Stimulated activated CD4-positive, alpha-beta T cell treated with anti-CD3 and anti-CD28 coated beads, Interleukin-4, amount 100 ng/mL, for 24 hours (primary cell): ENCODE measurements around the gene CNTN2.
A peak's percentile ranks its signal among the peaks of the same experiment; 100 is the strongest.

Source experiments
- DNase-seq: peaks from one replicate; pipeline ENCODE4 v3.0.0-alpha.2; 2020

CNTN2 gene

DNA sequence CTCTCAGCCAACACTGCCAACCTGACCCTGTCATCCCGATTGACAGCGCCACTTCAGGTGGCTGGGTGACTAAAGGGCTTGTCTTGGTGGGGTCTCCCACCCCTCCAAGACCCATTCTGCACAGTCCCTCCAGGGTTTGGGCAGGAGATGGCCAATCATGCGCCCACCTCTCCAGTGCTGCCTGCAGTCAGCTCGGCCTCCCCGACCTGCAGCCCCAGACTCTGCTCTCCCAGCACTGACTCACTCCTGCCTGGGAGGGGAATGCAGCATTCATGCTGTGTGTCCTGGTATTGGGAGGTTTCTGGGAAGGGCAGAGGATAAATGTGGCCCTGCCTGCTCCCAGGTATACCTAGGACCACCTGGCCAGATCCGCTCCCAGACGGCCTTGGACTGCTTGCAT lies 31.5 kb downstream of the CNTN2 start:
- no peak for DNase-seq

DNA sequence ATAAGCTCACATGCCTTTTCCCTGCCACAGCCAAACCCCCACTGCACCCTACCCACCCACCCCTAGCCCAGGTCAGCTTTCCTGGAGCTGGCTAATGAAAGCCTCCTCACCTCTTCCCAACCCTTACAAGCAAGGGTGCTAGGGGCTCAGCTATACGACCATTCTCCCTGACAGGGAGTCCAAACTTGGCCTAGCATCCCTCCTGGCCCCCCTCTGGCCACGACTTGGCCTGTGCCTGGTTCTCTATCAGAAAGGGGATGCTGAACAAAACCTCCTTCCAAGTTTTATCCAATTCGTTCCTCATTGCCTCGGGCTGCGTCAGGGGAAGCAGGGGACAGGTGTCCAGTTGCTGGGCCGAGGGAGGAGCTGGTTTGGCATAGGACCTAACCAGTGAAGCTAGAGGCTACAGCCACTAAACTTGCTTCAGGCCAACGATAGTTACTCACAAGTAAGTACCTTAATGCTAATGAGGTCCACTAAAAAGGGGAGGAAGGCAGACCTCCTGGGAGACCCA lies 32.7 kb downstream of the CNTN2 start:
- no peak for DNase-seq

GRCh38 chr1:205076245-205076761 lies 33.3 kb downstream of the CNTN2 start:
- no peak for DNase-seq

GRCh38 chr1:205077158-205077933 lies 34.3 kb downstream of the CNTN2 start:
- no peak for DNase-seq

DNA sequence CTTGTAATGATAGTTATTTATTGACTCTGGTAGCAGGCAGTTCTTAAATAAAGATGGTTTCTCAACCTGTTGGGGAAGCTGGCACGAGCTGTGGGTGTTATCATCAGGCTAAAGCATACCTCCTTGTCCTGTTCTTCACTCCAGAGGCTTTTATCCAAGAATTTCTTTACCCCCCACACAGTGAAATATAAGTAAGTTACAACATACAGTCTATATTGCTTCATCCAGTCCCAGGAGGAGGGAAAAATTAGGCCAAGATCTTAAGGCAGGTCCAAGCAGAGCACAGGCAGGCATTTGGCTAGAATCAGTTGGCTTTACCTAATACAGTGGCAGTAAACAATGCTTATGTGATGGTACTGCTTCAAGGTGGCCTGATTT lies 34.9 kb downstream of the CNTN2 start:
- DNase-seq = no peak

- DNase-seq = no peak
Measured at GRCh38 chr1:205082431-205082830, 39.4 kb downstream of the CNTN2 start.

GRCh38 chr1:205084360-205084759 lies 41.3 kb downstream of the CNTN2 start, which contains the start of gene TMEM81:
TMEM81 (minus strand) TSS chr1:205084460; CDS start chr1:205084320, 140 bp downstream.
- DNase-seq = no peak

DNA sequence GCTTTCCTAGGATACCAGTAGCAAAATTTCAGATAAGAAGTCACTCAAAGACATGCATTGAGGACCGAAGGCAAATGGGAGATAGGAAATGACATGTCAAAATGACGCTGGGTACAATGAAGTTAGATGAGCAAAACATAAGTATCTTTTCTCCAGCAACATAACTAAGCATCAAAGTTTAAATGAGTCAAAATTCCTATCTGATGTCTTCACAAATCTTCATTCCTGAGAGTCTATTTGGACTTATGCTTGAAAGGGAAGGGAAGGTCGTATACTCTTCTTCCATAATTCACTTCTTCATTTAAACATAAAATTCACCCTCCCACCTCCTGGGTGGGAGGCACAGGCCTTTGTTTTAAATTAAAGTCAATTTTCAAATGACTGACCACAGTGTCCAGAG lies 45.3 kb downstream of the CNTN2 start:
- no peak for DNase-seq

- no peak for DNase-seq
Measured at GRCh38 chr1:205091043-205091740, 48.2 kb downstream of the CNTN2 start.

- no peak for DNase-seq
Measured at GRCh38 chr1:205095422-205095821, 52.4 kb downstream of the CNTN2 start.

DNA sequence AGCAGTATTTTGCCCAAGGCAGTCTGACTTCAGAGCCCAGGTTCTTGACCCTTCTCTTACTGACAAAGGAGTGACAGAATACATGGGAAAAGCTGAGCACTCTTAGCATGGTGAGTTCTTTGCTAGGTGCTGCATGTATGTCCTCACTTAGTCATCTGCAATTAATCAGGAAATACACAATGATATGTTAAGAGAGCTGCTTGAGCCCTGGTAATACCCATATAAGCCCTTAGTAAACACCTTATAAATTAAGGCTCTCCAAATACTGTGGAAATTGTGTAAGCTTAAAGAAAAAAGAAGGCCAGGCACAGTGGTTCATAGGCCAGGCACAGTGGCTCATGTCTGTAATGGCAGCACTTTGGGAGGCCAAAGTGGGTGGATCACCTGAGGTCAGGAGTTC lies 55.2 kb downstream of the CNTN2 start:
- DNase-seq = no peak

DNA sequence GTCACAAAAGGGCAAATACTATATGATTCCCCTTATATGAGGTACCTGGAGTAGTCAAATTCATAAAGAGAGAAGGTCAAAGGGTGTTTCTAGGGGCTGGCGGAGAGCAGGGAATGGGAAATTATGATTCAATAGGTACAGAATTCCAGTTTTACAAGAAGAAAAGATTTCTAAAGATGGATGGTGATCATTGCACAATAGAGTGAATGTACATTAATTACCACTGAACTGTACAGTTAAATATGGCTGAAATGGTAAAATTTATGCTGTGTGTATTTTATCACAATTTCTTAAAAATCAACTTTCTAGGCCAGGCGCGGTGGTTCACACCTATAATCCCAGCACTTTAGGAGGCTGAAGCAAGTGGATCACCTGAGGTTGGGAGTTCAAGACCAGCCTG lies 59.4 kb downstream of the CNTN2 start:
- DNase-seq = no peak

DNA sequence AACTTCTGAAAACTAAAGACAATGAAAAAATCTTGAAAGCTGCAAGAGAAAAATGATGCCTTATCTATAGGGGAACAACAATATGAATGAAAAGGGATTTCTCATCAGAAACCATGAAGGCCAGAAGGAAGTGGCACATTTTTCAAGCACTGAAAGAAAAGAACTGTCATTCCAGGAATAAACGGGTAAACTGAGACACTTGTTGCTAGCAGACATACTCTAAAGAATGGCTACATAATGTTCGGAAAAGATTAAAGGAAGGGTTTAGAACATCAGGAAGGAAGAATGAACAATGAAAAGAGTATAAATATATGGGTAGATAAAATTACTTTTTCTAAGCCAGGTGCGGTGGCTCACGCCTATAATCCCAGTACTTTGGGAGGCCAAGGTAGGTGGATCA lies 64.3 kb downstream of the CNTN2 start:
- DNase-seq = no peak

DNA sequence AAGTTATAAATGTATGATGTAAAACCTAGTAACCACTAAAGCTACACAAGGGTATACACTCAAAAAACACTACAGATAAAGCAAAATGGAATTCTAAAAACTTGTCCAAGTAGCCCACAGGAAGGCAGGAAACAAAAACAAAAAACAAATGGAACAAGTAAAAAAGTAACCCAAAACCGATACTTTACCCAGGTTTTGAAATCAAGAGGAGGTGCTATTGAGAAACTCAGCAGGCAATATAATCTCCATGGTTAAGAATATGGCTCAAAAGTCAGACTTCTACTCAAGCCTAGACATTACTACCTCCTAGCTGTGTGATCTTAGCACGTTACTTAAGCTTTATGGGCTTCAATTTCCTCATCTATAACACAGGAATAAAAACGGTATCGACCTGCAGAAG lies 65.5 kb downstream of the CNTN2 start:
- no peak for DNase-seq

- DNase-seq = no peak
Measured at GRCh38 chr1:205109269-205109668, 66.3 kb downstream of the CNTN2 start.

- DNase-seq = no peak
Measured at GRCh38 chr1:205109711-205110110, 66.7 kb downstream of the CNTN2 start.

DNA sequence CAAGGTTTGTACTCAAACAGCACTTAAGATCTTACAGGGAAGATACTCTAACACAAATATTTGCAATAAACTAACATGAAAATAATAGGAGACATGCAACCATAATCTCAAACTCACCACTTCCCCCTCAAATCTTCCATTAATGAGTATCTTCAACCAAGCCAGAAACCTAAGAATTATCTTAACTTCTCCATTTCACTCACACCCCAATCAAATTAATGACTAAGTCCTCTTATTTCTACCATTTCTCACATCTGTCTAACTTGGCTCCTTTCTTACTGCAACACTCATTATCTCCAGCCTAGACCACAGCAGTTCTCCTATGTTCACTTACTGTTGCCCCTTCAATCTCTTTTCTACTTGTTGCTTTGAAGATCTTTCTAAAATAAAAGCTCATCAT lies 68.3 kb downstream of the CNTN2 start:
- DNase-seq = no peak

DNA sequence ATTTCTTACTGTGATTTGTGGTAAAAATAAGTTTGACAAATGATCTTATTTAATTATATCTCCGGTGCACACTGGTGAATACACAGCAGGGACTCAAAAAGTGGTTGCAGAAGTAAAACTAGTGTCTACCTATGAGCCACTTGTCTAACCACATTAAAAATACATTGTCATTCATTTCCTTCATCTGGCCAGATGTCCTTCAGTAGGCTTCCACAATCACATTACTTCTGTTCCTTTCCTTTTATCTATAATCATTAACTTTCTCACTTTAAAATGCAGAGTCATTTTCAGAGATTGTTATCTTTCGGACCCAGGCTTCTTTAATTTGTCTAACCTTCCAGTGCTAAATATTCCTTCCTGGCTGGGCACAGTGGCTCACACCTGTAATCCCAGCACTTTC lies 75.7 kb downstream of the CNTN2 start:
- DNase-seq = no peak

GRCh38 chr1:205121660-205122488 lies 78.9 kb downstream of the CNTN2 start, which contains the start of gene RBBP5:
RBBP5 (minus strand) TSS chr1:205121978; CDS start chr1:205121873, 105 bp downstream.
- peak; percentile 96 for DNase-seq

DNA sequence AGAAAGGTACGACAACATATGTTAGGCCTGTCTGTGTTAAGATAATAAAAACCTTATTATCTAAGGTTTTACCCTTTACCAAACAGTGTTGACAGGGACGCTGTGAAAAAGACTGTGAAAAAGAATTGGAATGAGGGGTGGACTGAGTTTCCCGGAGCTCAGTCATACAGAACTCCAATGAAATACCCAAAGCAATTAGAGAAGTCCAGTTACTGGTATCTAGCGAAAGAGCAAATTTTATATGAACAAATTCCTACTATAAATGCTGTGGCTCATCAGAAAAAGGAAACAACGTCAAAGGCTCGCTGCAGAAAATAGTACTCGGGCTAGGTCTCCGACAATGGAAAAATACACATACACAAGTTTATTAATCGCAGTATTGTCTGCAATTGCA lies 79.5 kb downstream of the CNTN2 start:
- DNase-seq = no peak

GRCh38 chr1:205124726-205125125 lies 81.7 kb downstream of the CNTN2 start:
- DNase-seq = no peak

DNA sequence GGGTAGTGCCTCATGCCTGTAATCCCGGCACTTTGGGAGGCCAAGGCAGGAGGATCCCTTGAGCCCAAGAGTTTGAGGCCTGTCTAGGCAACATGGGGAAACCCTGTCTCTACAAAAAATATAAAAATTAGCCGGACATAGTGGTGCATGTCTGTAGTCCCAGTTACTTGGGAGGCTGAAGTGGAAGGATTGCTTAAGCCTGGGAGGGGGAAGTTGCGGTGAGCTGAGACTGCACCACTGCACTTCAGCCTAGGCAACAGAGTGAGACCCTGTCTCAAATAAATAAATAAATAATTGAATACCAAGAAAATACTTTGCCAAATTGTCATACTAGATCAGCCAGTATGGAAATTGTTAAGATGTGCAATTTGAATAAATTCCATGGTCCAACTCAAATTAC lies 84.6 kb downstream of the CNTN2 start:
- no peak for DNase-seq
